Measurements from ENCODE around the gene STARD7.
"Not testable (repeated sequence)": the region's sequence is repeated elsewhere in the genome, so short reads cannot be mapped to it uniquely, and the experiment has no call there.

The STARD7 gene

DNA sequence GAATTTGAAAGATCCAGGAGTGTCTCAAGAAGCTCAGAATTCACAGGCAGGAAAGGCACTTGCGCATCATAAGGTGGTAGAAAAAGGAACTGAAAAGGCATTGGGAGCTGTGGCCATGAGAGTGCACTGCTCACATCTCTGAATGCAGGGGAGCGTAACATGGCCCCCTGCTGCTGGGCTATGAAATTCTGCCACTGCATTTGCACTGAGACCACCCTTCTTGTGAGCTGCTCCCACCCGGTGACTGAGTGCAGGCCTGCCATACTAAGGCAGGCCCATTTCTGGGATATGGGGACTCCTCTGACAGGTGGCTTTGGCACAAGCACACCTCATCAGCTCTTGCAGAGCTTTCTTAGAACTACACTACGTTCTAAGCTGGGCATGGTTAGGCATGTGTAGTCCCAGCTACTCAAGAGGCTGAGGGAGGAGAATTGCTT, 25.3 kb upstream of the STARD7 start:
- FAIRE-seq = no peak

DNA sequence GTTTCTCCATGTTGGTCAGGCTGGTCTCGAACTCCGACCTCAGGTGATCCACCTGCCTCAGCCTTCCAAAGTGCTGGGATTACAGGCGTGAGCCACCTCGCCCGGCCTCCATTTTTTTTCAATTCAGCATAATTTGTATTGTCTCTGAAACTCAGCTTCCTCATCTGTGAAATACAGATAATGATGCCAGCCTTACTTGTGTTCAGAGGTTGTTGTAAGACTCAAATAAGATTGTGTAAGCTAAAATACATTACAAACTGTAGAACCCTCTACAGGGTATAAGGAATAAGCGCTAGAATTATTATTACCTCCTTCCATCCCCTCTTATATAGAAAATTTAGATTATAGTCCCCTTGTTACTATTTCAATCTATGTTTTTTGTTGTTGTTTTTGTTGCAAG, 24.8 kb upstream of the STARD7 start:
- no peak for FAIRE-seq

DNA sequence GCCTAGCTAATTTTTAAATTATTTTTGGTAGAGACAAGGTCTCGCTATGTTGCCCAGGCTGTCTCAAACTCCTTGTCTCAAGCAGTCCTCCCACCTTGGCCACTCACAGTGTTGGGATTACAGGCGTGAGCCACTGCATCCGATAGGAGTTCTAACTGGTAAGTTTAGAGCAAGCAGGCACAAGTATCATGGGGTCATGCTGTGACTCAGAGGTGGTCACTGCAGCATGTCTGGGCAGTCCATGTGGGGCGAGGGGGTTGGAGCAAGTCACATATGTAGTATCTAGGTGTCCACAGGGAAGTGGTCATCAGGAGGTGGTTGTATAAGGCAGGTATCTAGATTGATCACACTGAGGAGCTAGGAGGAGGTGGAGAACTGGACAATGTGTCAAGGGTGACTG, 22.7 kb upstream of the STARD7 start:
- FAIRE-seq = no peak

DNA sequence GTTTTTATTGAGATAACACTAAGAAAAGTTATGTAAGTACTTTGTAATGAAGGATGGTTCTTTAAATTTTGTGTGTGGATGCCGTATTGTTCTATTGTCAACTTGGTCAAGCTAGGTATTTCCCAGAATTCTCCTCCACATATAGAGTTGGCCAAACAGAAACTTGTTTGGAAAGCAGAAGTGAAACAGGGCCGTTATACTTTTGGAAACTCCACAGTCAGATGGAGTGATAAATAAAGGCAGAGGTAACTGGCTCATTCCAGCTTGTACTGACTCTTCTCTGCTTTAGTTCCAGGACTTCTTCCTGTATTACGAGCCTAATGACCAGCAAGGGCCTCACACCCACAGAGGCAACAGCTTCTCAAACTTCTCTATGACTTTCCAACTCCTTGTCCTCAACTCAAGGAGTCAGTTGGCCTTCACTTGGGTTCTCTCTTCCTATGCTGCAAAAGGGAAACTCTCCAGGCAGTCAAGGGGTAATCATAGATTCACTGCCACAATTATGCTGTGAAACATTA, 16.4 kb upstream of the STARD7 start:
- FAIRE-seq = no peak

DNA sequence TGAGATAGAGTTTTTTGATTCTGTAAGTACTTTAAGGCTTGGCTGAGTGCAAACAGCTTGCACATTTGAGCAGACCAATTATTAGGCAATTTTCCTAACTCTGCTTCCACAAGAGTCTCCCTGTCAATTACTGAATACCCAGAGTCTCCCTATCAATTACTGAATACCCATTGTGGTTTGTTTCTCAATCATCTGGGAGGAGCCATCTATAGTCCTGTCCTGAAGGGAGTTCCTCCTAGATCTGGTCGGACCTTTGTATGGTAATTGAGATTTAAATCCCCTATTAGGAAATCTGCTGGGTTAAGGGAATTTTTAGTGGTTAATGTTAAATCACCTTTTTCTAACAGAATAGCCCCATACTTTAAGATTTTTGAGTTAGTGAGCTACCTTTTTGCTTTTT, 12.5 kb upstream of the STARD7 start:
- FAIRE-seq = not testable (repeated sequence)

DNA sequence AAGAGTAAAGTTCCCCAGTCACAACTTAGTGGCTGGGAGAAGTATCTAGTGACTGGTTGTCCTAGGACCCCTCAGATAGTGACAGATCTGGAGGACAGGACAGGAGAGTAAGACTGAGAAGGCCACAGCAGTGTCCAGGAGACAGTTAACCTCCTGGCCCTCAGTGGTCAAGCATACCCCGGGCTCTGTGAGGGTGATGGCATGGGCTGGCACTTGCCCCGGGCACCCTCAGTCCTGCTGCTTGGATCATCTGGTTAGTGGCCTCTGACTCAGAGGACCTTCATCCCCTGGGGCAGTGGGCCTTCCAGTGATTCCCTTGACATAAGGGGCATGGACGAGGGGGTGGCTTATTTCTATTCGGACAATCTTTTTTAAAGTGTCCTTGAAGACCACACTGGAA, 11.3 kb upstream of the STARD7 start:
- not testable (repeated sequence) for FAIRE-seq

DNA sequence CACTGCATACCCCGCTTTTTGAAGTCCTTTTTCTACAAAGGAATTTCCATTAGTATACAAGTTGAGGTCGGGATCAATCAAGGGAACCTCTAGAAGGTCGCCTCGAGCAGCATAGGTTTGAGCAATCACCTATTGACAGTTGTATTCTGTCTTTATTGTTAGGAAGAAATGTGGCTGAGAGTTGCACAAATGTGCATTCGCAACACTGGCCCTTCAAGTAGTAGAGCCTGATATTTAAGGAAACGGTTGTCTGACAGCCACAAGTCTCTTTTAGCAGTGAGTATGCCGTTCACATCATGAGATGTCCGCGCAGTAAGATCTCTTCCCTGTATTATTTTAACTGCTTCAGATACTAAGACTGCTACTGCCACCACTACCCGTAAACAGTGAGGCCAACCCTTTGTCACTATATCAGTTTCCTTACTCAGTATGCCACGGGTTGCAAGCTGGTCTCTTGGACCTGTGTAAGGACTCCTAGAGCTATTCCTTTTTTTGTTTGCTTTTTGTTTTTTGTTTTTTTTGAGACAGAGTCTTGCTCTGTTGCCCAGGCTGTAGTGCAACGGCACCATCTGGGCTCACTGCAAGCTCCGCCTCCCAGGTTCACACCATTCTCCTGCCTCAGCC, 10.0 kb upstream of the STARD7 start:
- no peak for FAIRE-seq

DNA sequence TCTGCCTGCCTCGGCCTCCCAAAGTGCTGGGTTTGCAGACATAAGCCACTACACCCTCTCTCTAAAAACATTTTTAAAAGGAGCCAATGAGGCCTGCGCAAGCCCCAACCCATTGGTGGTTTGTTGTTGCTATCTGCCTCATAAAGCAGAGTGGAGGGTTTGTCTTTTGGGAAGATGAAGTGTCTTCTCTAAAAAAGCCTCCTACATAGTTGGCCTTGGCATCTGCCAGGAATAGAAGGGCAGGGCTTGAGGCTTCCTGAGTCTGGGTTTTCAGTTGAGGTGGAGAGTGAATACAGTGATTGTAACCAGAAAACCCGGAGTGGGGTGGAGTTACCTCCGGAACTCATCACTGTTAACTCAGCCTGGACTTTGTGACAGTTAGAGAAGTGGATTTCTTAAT, 5.9 kb upstream of the STARD7 start:
- no peak for FAIRE-seq

DNA sequence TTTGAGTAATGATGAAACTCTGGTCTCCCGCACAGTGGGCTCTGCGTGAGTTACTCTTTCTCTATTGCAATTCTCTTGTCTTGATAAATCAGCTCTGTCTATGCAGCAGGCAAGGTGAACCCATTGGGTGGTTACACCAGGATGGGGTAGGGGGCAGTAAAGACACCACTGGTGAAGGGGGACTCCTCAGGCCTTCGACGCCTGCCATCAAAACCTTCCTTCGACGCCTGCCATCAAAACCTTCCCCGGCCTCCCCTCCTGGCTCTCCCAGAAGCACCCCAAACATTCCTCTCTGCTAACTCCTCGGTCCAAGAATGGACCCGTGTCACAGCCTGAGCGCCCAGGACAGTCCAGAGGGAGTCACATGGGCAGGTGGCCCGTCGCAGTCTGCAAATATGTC, 4.8 kb upstream of the STARD7 start:
- no peak for FAIRE-seq

DNA sequence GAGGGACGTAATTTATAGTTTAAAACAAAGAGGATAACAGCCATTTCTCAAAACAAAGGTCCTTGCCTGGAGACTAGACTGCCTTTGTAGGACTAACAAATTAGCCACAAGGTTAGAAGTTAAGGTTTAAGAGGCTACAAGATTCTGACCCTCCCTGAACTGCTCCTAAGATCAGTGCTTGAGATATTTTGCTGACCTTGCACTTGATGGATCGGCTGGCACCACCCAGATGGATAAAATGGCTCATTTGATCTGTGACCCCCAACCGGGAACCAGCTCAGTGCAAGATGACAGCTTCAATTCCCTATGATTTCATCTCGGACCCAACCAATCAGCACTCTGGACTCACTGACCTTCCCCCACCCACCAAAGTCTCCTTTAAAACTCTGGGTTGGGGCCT, 3.7 kb upstream of the STARD7 start:
- FAIRE-seq = no peak

DNA sequence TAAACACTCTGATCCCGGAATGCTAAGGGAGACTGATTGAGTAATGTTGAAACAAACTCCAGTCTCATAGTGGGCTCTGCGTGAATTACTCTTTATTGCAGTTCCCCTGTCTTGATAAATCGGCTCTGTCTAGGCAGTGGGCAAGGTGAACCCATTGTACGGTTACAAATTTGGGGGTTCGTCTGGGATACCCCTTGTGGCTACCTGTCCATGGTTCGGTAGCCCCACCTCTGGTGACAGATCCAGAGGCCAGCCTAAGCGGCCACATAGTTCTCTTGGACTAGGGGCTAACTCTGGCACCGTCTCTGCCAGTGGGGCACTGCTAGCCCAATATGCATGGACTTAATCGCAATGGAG, 1.1 kb upstream of the STARD7 start:
- no peak for FAIRE-seq

DNA sequence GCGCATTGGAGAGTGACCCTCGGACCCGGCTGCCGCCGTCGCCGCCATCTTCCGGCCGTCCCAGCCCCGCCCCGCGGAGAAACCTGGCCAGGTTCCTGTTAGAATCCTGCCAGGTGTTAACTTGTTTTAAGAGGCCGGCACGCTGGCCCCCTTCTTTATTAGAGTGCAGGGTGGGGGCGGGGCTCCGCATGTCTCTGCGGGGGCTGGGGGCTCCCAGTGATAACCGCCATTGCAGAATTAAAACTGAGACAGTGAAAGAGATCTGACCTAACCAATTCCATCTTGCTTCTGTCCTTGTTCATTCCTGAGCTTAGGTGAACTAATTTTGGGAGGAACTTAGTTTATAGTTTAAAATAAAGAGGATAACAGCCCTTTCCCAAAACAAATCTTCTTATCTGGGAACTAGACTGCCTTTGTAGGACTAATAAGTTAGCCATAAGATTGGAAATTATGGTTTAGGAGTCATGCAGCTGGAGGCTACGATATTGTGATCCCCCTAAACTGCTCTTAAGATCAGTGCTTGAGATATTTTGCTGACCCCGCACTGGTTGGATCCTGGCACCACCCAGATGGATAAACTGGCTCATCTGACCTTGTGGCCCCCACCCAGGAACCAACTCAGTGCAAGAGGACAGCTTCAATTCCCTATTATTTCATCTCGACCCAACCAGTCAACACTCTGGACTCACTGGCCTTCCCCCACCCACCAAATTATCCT, 543 bp upstream of the STARD7 start:
- no peak for FAIRE-seq

DNA sequence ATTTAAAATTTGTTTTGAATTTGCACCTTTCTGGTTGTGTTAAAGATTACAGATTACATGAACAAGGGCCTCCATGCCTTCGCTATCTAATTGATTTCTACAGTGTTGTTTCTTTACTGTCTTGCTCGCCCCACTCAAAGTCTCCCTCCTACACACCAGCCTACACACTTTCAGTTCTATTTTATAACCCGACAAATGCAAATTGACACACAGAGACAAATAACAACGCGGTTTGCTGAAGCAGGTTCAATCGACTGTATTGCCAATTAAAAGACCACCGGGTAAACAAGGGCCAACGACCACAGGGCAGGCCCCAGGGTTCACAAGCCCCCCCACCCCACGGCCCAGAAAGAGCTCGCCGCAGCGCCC, 869 bp downstream of the STARD7 start:
- no peak for FAIRE-seq

DNA sequence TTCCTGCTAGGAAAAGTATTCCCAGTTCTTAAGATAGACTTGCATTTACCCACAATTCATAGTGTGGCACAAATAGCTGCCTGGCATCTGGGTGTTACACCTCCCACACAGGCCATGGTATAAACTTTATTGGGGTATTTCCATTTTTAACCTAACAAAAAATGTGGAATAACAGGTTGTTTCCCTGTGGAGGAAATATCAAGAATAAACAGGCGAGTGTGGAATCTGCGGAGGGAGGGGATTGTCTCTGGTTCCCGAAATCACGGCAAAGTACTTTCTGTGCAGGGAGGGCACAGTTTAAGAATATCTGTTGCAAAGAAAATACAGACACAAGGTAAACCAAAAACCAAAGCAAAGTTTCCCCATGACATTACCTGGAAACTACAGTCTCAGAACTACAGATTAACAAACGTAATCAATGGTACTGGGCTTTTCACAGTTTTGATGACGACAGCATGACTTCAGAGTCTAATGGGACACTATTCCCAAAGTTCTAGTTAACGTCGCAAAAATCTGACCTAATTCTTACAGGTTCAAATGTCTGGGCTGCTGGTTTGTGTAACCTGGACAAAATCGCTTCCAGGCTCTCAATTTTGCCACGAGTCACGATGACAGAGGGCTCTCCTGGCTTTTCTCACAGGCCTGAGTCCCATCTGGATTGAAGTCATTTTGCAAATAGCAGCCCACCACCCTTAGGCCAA, 1.4 kb downstream of the STARD7 start:
- no peak for FAIRE-seq

DNA sequence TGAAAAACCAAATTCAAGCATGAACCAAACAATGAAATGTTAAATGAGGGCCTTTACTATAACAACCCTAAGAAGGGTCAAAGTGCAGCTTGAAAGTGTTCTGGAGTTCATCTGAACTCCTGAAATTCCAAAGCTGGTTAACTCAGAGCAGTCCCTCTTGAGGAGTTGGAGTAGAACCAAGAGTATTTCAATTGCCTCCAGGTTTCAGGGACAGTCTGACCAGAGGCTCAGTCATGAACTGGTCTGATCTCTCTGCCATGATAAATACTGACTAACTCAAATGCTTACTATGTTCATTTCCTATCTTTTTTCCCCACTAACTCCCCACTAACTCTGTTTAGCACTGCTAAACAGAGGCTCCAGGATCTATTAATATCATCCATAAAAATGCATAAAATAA, 2.7 kb downstream of the STARD7 start:
- no peak for FAIRE-seq

DNA sequence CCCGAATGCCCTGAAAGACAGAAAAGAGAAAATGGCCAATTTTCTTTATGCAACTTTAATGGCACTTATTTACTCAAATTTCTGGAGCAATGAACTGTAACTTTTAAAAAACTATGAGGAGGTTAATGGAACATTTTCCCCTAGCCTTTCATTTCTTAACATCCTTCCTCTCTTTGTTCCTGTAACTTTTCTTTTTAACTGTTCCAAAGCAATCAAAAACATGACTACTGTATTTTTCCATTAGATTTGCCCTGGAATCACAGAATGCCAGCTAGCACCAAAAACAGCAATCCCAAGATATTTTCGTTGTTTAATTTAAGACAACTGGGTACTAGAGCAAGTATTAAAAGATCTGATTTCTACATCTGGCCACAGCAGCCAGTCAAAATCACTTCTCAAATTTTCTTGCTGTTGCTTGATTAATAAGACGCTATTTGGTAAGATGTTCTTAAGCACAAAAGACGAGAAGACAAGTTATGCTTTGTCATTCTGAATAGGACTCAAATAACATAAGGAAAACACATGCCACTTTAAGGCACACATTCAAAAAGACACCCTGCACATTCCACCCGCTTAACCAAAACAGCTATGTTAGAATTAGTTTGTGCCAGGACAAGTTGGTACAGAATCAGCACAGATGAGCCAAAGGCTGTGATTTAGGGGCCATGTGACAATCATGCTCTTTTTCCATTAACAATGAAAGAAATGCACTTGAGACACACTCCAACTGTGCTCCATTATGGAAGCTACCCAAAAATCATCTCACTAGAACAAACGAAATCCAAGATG, 3.6 kb downstream of the STARD7 start:
- no peak for FAIRE-seq

DNA sequence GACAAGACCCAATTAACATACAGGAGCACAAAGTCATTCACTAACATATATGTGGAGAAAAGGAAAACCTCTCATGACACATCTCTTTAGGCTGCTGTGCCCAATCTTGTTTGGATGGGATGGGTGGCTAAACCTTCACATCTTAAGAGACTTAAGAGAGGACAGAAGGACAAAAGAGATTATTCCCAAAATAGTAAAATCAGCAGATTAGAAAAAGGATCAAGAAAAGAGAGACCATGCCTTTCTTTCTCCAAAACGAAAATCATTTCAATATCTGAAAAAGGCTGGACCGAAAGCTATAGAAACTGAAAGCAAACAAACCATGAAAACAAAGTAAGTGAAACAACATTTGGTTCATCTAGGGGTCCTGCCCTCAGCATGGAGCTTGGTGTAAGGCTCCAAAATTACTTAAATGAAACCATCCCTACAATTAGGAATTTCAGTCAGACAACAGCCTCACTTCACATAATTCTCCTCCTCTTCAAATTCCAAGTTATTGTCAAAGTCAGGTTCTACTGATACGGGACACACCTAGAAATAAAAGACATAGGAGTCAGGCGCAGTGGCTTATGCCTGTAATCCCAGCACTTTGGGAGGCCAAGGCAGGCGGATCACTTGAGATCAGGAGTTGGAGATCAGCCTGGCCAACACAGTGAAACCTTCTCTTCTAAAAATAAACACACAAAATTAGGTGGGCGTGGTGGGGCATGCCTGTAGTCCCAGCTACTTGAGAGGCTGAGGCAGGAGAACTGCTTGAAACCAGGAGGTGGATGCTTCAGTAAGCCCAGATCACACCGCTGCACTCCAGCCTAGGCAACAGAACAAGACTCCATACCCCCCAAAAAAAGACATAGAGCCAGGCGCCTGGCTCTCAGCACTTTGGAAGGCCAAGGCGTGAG, 5.2 kb downstream of the STARD7 start:
- no peak for FAIRE-seq

DNA sequence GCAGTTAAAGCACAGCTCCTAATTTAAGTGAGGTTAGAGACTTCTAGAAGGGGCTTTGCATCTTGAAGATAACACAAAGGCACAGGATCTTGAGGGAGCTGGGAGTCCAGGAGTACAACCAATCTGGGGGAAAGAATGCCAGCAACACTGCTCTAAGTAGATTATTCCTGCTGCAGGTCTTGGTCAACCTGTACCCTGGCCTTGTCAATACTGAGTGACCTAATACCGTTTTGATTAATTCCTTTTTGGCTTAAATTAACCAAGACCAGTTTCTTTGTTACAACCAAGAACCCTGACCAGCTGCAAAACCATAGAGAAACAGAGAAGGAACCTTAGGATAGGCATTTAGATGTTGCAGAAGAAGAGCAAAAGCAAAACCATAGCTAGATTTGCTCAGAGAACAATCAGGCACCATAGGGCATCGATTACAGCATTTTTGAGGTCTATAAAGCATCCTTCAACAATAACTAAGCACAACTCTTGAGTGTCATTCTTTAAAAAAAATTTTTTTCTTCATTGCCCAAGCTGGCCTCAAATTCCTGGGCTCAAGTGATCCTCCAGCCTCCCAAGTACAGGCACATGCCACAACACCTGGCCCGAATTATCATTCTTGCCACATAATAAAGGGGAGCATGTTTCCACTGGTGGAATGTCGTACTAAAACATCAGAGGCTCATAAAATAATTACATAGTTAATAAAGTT, 6.3 kb downstream of the STARD7 start:
- FAIRE-seq = no peak

DNA sequence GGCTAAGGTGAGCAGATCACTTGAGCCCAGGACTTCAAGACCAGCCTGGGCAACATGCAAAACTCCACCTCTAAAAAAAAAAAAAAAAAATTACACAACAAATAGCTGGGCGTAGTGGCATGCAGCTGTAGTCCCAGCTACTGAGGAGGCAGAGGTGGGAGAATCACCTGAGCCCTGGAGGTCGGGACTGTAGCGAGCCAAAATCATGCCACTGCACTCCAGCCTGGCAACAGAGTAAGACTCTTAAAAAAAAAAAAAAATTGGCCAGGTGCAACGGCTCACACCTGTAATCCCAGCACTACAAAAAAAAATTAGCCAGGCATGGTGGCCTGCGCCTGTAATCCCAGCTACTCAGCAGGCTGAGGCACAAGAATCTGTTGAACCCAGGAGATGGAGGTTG, 7.3 kb downstream of the STARD7 start:
- no peak for FAIRE-seq

DNA sequence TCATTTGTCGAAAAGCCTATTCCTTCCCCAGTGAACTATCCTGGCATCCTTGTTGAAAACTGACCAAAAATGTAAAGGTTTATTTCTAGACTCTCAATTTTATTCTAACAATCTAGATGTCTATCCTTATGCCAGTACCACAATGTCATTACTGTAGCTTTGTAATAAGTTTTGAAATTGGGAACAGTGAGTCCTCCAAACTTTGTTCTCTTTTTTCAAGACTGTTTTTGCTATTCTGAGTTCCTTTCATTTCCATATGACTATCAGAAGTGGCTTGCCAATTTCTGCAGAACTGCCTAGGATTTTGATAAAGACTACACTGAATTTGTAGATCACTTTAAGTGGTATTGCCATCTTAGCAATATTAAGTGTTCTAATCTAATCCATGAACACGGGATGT, 9.7 kb downstream of the STARD7 start:
- no peak for FAIRE-seq

DNA sequence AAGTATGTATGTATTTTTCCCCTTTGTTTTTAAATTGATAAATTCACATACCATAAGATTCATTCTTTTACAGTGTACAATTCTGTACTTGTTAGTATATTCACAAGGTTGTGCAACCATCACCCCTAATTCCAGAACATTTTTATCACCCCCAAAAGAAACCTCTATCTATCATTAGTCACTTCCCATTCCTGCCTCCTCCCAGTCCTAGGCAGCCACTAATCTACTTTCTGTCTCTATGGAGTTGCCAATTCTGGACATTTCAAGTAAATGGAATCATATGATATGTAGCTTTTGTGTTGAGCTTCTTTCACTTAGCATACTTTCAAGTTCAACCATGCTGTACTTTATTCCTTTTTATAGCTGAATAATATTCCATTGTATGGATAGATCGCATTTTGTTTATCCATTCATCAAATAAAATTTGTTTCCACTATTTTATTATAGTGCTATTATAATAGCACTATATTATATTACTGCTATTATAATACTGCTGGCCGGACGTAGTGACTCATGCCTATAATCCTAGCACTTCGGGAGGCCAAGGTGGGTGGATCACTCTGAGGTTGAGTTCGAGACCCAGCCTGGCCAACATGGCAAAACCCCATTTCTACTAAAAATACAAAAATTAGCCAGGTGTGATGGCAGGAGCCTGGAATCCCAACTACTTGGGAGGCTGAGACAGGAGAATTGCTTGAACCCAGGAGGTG, 10.9 kb downstream of the STARD7 start:
- FAIRE-seq = no peak
